GM13976 (cell line): ENCODE results near the gene CADM1.

Experiments
- DNase-seq: peaks from one replicate; pipeline ENCODE4 v3.0.0; 2012; ENCODE audit warnings: low spot score
- CTCF ChIP-seq: IDR thresholded peaks from 2 replicates; pipeline ENCODE4 v1.5.1; 2012; ENCODE audit warnings: borderline replicate concordance, mild to moderate bottlenecking; ENCODE audit not compliant: insufficient read depth; ENCODE audit errors: extremely low read depth, missing control alignments, control extremely low read depth
- in situ Hi-C: fragments of 300-500 bp; cut with MboI; formaldehyde crosslinking; loops from one replicate; pipeline ENCODE4 v1.12.0; 2022; ENCODE audit warnings: low sequenced_read_pairs, mixed read lengths, inconsistent platforms; ENCODE audit not compliant: unreplicated experiment

CADM1 gene

DNA sequence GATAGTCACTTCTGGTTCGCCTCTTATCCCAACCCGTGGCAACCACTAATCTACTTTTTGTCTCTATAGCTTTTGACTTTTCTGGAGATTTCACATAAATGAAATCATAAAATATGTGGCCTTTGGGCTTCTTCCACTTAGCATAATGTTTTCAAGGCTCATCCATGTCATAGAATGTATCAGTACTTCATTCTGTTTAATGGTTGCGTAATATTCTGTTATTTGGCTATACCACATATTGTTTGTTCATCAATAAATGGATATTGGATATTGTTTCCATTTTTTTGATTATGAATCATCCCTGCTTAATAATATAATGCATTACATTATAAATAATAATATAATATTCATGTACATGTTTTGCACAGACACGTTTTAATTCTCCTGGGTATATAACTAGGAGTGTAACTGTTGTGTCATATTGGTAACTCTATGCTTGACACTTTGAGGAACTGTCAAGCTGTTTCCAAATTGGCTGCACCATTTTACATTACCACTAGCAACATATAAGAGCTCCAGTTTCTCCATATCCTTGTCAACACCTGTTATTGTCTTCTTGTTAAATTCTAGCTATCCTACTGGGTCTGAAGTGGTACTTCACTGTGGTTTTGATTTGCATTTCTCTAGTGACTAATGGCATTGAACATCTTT lies 181.5 kb downstream of the CADM1 start:
- in situ Hi-C loops = no loop called here
- no peak for DNase-seq

DNA sequence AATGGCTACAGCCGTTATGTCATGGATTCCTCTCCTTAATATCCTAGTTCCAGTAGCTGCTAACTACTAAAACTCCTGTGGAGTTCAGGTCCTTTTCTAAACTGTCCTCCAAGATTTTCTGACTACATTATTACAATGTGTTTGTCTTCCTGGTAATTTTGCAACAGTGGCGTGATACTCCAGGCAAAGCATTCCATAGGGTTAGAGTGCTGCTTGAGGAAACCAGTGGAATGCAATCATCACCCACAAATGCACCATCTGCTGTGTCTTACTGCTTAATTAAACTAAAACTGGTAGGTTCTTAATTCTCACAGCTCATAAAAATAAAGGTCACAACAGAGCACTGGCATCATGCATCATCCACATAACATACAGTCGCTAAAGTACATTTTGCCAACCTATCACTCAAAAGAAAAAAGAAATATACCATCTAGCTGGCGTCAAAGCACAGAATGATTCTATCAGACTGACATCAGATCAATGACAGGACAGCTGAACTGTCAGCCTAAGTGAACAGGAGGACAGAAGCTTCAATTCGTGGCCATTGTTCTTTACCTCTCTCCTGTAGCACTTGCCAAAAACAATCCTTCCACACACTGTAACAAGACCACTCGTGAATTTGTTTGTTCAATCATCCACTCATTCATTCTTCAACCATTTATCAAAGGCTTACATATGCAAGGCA lies 182.5 kb downstream of the CADM1 start:
- in situ Hi-C loops = no loop called here
- DNase-seq = no peak
- no peak for TF ChIP-seq CTCF

More for the DNA sequence above, 181.5 kb downstream of the CADM1 start:
- TF ChIP-seq CTCF = no peak

- in situ Hi-C loops = no loop called here
- no peak for DNase-seq
- no peak for TF ChIP-seq CTCF
Observed at GRCh38 chr11:115317277-115318185, 186.7 kb downstream of the CADM1 start.

- in situ Hi-C loops = no loop called here
- no peak for TF ChIP-seq CTCF
- no peak for DNase-seq
Observed at GRCh38 chr11:115316696-115317095, 187.5 kb downstream of the CADM1 start.

DNA sequence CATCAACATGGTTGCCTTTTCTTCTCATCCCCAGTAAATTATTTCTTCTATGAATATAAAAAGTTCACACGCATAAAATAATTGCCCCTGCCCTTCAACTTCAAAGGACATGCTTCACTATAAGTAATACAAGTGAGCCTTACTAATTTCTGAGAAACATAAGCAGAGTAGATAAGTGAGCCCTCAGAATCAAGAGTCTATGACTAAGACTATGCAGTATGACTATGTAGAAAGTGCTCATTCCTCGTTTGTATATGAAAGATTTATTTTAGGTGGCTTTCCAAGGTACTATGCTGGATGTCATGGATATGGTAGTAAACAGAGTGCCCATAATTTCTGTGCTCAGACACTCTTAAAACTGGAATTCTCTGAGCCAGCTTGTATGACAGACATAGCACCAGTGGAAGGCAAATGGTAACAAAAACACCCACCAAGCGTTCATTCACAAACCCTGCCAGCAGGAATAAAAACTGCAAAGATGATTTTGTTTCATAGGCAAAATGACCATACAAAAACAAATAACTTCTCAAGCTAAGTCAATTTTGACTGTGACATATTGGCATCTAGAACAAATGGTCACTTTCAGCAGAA lies 189.8 kb downstream of the CADM1 start:
- in situ Hi-C loops = no loop called here
- TF ChIP-seq CTCF = no peak

GRCh38 chr11:115313224-115313838 lies 190.9 kb downstream of the CADM1 start:
- TF ChIP-seq CTCF = no peak
- in situ Hi-C loops = no loop called here
- DNase-seq = no peak

More for the DNA sequence above, 189.8 kb downstream of the CADM1 start:
- no peak for DNase-seq
